Sigmoid colon (tissue), 7 donors: ENCODE data around the gene MYO5B. TPM values are rescaled to one million over a fixed set of nuclear protein-coding genes. Genes with fewer than 3 reads are reported as not detected.

Experiments
- DNase-seq: peaks from one replicate; pipeline ENCODE4 v3.0.0-alpha.2; 2019
- H3K27ac ChIP-seq, 4 donors: fragments of 200-600 bp; sonication (generic); one replicate each; pipeline ENCODE4 v1.5.1; 2016 to 2019; ENCODE audit warnings: mild to moderate bottlenecking in 1 of 4
- H3K27me3 ChIP-seq, 3 donors: fragments of 200-600 bp; sonication (generic); one replicate each; pipeline ENCODE4 v1.5.1; 2019; ENCODE audit warnings: mild to moderate bottlenecking in 1 of 3
- H3K36me3 ChIP-seq, 4 donors: fragments of 200-600 bp; sonication (generic); one replicate each; pipeline ENCODE4 v1.5.1; 2016 to 2019
- H3K4me1 ChIP-seq, 4 donors: fragments of 200-600 bp; sonication (generic); one replicate each; pipeline ENCODE4 v1.5.1; 2017 to 2019
- H3K4me3 ChIP-seq, 4 donors: fragments of 200-600 bp; sonication (generic); one replicate each; pipeline ENCODE4 v1.5.1; 2017 to 2019; ENCODE audit warnings: mild to moderate bottlenecking in 2 of 4, moderate library complexity in 1 of 4
- H3K9me3 ChIP-seq, 4 donors: fragments of 200-600 bp in 3 of 4; sonication (generic) in 3 of 4; one replicate each; pipeline versions ENCODE4 v1.5.1 to v1.6.1; 2013 to 2019
- CTCF ChIP-seq, 4 experiments: fragments of 450-650 bp in 3 of 4; fragments of 200-600 bp in 1 of 4; IDR thresholded peaks; one replicate each; pipeline ENCODE4 v1.5.1; 2016 to 2019; ENCODE audit warnings: antibody characterized with exemption in 4 of 4, mild to moderate bottlenecking in 3 of 4, moderate library complexity in 2 of 4
- EP300 ChIP-seq, 4 donors: sonication (generic); formaldehyde crosslinking; IDR thresholded peaks; one replicate each; pipeline ENCODE4 v1.6.1; 2017; ENCODE audit warnings: antibody characterized with exemption in 4 of 4
- POLR2A ChIP-seq, 2 donors: fragments of 450-650 bp; IDR thresholded peaks; one replicate each; pipeline ENCODE4 v1.6.1; 2016; ENCODE audit warnings: antibody characterized with exemption in 2 of 2, mild to moderate bottlenecking in 2 of 2, moderate library complexity in 2 of 2
- POLR2AphosphoS5 ChIP-seq, 4 donors: sonication (generic); formaldehyde crosslinking; IDR thresholded peaks; one replicate each; pipeline ENCODE4 v1.6.1; 2017; ENCODE audit warnings: antibody characterized with exemption in 4 of 4
- WGBS, 2 donors: extraction: QIAGEN DNeasy Blood & Tissue Kit; methylation state at CpG; one replicate each; pipeline ENCODE4 v1.1.7; 2013; 5-methylcytosine and 5-hydroxymethylcytosine counted together
- intact Hi-C: fragments of 100-400 bp; cut with DNase I; formaldehyde crosslinking; loops from one replicate; pipeline ENCODE4 v1.15.1; 2023
- polyA plus RNA-seq, 3 donors: library from polyadenylated mRNA; stranded (reverse); fragments of 200-250 nt; gene quantifications; one replicate each; pipeline ENCODE4 v1.2.3, GENCODE V29; 2013
- total RNA-seq, 4 donors: library from RNA; depleted of rRNA; stranded (reverse); fragments of >200 nt; gene quantifications; one replicate each; pipeline ENCODE4 v1.1.0, GENCODE V29; 2016
- donor health status: healthy with polysubstance abuse.
- donor health status: Bipolar disorder and iron deficiency.
- donor health status: healthy.

Gene MYO5B
- total and polyA plus RNA-seq, 7 donors, result 0.14 to 80.7 (median 3.0) TPM

GRCh38 chr18:50138181-50139064 lies 56.5 kb downstream of the MYO5B start:
- WGBS, 2 donors, result 73 to 77% methylated on average over 4 of the region's 4 CpGs
- peaks cover 0 to 2% (median 0%) of the 10 kb centered on the region in 4 donors for H3K9me3 ChIP-seq
- TF ChIP-seq POLR2AphosphoS5 (IDR thresholded peaks at IDR 0.05), result no peak
- TF ChIP-seq CTCF (IDR thresholded peaks at IDR 0.05), result no peak
- TF ChIP-seq POLR2A (IDR thresholded peaks at IDR 0.05), result no peak
- TF ChIP-seq EP300 (IDR thresholded peaks at IDR 0.05), result no peak
- no peaks in the 10 kb centered on the region for H3K27me3 ChIP-seq
- no peak overlapping the region for H3K4me3 ChIP-seq
- H3K4me1 ChIP-seq, result no peaks in the 10 kb centered on the region
- no peak overlapping the region for H3K27ac ChIP-seq
- intact Hi-C loops, result no loop called here
- no peak for DNase-seq
- no peaks in the 10 kb centered on the region for H3K36me3 ChIP-seq

GRCh38 chr18:50135903-50136302 lies 59.0 kb downstream of the MYO5B start:
- Histone ChIP-seq H3K9me3 (peaks cover 0 to 2% (median 0%) of the 10 kb centered on the region in 4 donors), H3K4me1 (no peaks in the 10 kb centered on the region), H3K27me3 (no peaks in the 10 kb centered on the region), H3K27ac (no peak overlapping the region), H3K4me3 (no peak overlapping the region), H3K36me3 (no peaks in the 10 kb centered on the region)
- intact Hi-C loops, result no loop called here
- TF ChIP-seq CTCF (IDR thresholded peaks at IDR 0.05) (no peak), POLR2AphosphoS5 (IDR thresholded peaks at IDR 0.05) (no peak), POLR2A (IDR thresholded peaks at IDR 0.05) (no peak), EP300 (IDR thresholded peaks at IDR 0.05) (no peak)
- DNase-seq, result no peak
- WGBS, 2 donors, result 85% methylated on average over 9 of the region's 9 CpGs

- H3K4me1 ChIP-seq, result no peaks in the 10 kb centered on the region
- DNase-seq, result no peak
- no peak overlapping the region for H3K27ac ChIP-seq
- WGBS, 2 donors, result 76 to 83% methylated on average over 4 of the region's 4 CpGs
- H3K9me3 ChIP-seq, result peaks cover 0 to under 1% (median 0%) of the 10 kb centered on the region in 4 donors
- no peaks in the 10 kb centered on the region for H3K27me3 ChIP-seq
- intact Hi-C loops, result no loop called here
- no peak for TF ChIP-seq POLR2AphosphoS5 (IDR thresholded peaks at IDR 0.05)
- TF ChIP-seq CTCF (IDR thresholded peaks at IDR 0.05), result no peak
- no peak for TF ChIP-seq POLR2A (IDR thresholded peaks at IDR 0.05)
- TF ChIP-seq EP300 (IDR thresholded peaks at IDR 0.05), result no peak
- no peak overlapping the region for H3K4me3 ChIP-seq
- no peaks in the 10 kb centered on the region for H3K36me3 ChIP-seq
Measured at GRCh38 chr18:50133526-50133925, 61.4 kb downstream of the MYO5B start.

GRCh38 chr18:50131591-50131990 lies 63.4 kb downstream of the MYO5B start:
- TF ChIP-seq POLR2A (IDR thresholded peaks at IDR 0.05) (no peak), POLR2AphosphoS5 (IDR thresholded peaks at IDR 0.05) (no peak), EP300 (IDR thresholded peaks at IDR 0.05) (no peak)
- Histone ChIP-seq H3K27ac (no peak overlapping the region), H3K9me3 (no peaks in the 10 kb centered on the region), H3K36me3 (no peaks in the 10 kb centered on the region), H3K4me1 (no peaks in the 10 kb centered on the region), H3K27me3 (peaks cover 0 to under 1% (median 0%) of the 10 kb centered on the region in 3 donors), H3K4me3 (no peak overlapping the region)
- intact Hi-C loops, result no loop called here
- no peak for DNase-seq

- no peak overlapping the region for H3K27ac ChIP-seq
- no peak for DNase-seq
- intact Hi-C loops, result no loop called here
- H3K4me1 ChIP-seq, result no peaks in the 10 kb centered on the region
- no peak overlapping the region for H3K4me3 ChIP-seq
- WGBS, 2 donors, result 11 to 47% methylated on average over 15 of the region's 15 CpGs
- peaks cover 0 to 3% (median 0%) of the 10 kb centered on the region in 3 donors for H3K27me3 ChIP-seq
- no peaks in the 10 kb centered on the region for H3K9me3 ChIP-seq
- no peak for TF ChIP-seq EP300 (IDR thresholded peaks at IDR 0.05)
- no peak for TF ChIP-seq CTCF (IDR thresholded peaks at IDR 0.05)
- no peak for TF ChIP-seq POLR2A (IDR thresholded peaks at IDR 0.05)
- TF ChIP-seq POLR2AphosphoS5 (IDR thresholded peaks at IDR 0.05), result no peak
- H3K36me3 ChIP-seq, result no peaks in the 10 kb centered on the region
Measured at GRCh38 chr18:50128506-50129271, 66.3 kb downstream of the MYO5B start.
